Stimulated activated CD8-positive, alpha-beta memory T cell treated with anti-CD3 and anti-CD28 coated beads, Interleukin-12 subunit alpha, Interleukin-12 subunit beta, amount 100 ng/mL, for 1 hour (primary cell): Measurements from ENCODE around the gene SMARCE1.
"Not testable (repeated sequence)": the region's sequence is repeated elsewhere in the genome, so short reads cannot be mapped to it uniquely, and the experiment has no call there.

Experiments
- DNase-seq: peaks from one replicate; pipeline ENCODE4 v3.0.0-alpha.2; 2020; ENCODE audit warnings: low read depth

Gene SMARCE1

GRCh38 chr17:40610359-40610758 is 37.3 kb downstream of the SMARCE1 start:
- no peak for DNase-seq

- no peak for DNase-seq
Observed at GRCh38 chr17:40608061-40608581, 39.5 kb downstream of the SMARCE1 start.

- no peak for DNase-seq
Observed at GRCh38 chr17:40607641-40608040, 40.0 kb downstream of the SMARCE1 start.

- no peak for DNase-seq
Observed at GRCh38 chr17:40606548-40607353, 40.9 kb downstream of the SMARCE1 start.

GRCh38 chr17:40605306-40605705 is 42.3 kb downstream of the SMARCE1 start:
- no peak for DNase-seq

GRCh38 chr17:40604327-40605080 is 43.1 kb downstream of the SMARCE1 start:
- no peak for DNase-seq

GRCh38 chr17:40602445-40603443 is 44.9 kb downstream of the SMARCE1 start:
- DNase-seq, result no peak

GRCh38 chr17:40600486-40601046 is 47.1 kb downstream of the SMARCE1 start:
- no peak for DNase-seq

GRCh38 chr17:40599468-40599763 is 48.2 kb downstream of the SMARCE1 start:
- DNase-seq, result no peak

GRCh38 chr17:40598619-40599467 is 48.8 kb downstream of the SMARCE1 start:
- no peak for DNase-seq

- no peak for DNase-seq
Observed at GRCh38 chr17:40598301-40598618, 49.4 kb downstream of the SMARCE1 start.

- no peak for DNase-seq
Observed at GRCh38 chr17:40597556-40598300, 49.9 kb downstream of the SMARCE1 start.

GRCh38 chr17:40597156-40597555 is 50.5 kb downstream of the SMARCE1 start:
- no peak for DNase-seq

- DNase-seq, result no peak
Observed at GRCh38 chr17:40596261-40596919, 51.2 kb downstream of the SMARCE1 start.

GRCh38 chr17:40590742-40591141 is 56.9 kb downstream of the SMARCE1 start:
- DNase-seq, result no peak

- no peak for DNase-seq
Observed at GRCh38 chr17:40588552-40588951, 59.1 kb downstream of the SMARCE1 start.

- DNase-seq, result not testable (repeated sequence)
Observed at GRCh38 chr17:40586264-40586663, 61.4 kb downstream of the SMARCE1 start.

- not testable (repeated sequence) for DNase-seq
Observed at GRCh38 chr17:40584950-40585349, 62.7 kb downstream of the SMARCE1 start.

- no peak for DNase-seq
Observed at GRCh38 chr17:40582328-40582901, 65.2 kb downstream of the SMARCE1 start.
